Kidney tubule cell (primary cell): Measurements from ENCODE around the gene SLC14A1.

Experiments
- DNase-seq: peaks from one replicate; pipeline ENCODE4 v3.0.0-alpha.2; 2018; ENCODE audit warnings: low spot score

SLC14A1 gene

DNA sequence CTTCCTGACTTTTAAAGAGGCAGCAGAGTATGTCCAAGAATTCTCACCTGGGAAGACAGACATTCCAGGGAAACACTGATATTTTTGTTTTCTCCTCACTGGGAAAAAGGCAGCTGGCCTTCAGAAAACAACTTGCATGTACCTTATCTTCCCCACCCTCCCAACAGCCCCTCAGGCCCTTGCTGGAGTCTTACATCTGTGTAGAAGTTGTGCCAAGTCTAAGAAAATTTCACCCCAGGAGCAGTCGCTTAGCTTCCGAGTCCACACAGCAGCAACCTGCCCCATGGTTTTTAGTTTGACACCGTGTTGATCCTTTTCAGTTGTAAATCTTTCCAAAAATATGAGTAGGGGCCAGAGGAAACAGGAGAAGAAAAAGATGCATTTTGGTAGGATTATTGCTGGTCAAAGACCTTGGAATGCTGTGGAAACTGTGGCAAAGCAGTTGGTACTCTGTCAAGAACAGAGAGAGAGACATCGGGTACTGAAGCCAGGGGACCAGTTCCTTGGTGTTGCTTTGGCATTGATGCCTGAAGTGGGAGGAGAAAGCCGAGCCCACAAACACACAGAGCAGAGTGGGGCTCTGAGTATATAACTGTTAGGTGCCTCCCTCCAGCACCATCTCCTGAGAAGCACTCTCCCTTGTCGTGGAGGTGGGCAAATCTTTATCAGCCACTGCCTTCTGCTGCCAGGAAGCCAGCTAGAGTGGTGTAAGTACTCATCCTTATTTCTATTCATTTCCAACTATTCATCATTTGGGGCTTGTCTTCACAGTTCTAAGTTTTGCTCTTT, at the start of gene SLC14A1:
Gene SLC14A1 (plus strand): TSS at position 615 of the 789 bp plus-strand sequence. CDS start 6,140 bp downstream, outside the sequence.
- no peak for DNase-seq

GRCh38 chr18:45677276-45677807, 46.6 kb upstream of the SLC14A1 start:
- no peak for DNase-seq

- no peak for DNase-seq
These were observed 45.5 kb upstream of the SLC14A1 start for GRCh38 chr18:45678441-45678840.

DNA sequence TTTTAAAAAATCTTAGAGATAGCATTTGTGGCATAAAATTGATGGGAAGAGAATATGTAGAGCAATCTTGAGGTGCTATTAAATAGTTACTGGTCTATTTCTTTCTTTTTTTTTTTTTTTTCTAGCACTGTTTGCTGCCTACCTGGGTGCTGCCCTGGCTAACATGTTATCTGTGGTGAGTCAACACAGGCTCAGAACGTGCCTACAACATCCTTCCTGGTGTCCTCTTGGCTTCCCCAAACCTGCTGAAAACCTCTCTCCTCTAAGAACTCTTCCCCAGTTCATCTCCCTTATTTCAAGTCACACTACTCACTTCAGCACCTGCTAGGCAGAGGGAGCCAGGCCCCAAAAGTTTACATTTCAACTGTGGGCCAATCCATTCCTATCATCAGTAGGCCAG, 45.1 kb upstream of the SLC14A1 start:
- DNase-seq, result no peak

DNA sequence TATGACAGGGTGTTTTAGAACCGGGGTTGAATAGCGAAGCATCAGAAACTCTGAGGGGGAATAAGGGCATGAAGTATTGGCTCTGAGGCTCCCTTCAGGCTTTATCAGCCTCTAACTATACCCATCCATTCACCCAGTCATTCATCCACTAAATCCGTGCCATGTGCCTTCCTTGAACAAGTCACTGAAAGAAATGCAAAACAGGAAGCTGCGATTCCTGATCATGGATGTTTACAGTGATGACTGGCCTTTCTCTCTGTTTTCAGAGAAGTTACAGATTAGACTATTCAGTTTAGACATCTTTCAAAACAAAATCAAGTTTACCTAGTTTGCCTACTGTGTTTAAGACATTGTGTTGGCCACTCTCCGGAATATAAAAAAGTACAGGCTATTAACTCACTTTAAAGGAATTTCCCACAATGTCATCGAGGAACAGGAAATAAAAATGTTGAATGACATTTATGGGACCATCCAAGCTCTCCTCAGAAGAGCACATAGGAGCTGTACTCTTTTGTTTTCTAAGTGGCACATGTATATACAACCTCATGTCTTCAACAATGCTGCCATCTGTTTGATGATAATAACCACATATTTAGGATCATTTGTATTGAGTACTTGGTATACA, 43.8 kb upstream of the SLC14A1 start:
- DNase-seq, result peak; percentile 30

DNA sequence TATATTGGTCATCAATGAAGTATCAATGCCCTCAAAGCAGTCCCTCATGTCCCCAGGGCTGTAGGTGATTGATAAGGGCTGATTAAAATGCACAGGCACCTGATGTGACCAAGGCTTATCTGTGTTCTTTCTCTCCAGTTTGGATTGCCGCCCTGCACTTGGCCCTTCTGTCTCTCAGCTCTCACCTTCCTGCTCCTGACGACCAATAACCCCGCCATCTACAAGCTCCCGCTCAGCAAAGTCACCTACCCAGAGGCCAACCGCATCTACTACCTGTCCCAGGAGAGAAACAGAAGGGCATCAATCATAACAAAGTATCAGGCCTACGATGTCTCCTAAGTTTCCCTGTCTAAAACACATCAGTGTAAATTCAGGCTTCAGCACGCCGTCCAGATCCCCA, 41.8 kb upstream of the SLC14A1 start:
- no peak for DNase-seq

- DNase-seq, result peak; percentile 58
These were observed 39.5 kb upstream of the SLC14A1 start for GRCh38 chr18:45684341-45685115.

- no peak for DNase-seq
These were observed 36.9 kb upstream of the SLC14A1 start for GRCh38 chr18:45686891-45687611.

GRCh38 chr18:45687621-45688020, 36.4 kb upstream of the SLC14A1 start:
- no peak for DNase-seq

DNA sequence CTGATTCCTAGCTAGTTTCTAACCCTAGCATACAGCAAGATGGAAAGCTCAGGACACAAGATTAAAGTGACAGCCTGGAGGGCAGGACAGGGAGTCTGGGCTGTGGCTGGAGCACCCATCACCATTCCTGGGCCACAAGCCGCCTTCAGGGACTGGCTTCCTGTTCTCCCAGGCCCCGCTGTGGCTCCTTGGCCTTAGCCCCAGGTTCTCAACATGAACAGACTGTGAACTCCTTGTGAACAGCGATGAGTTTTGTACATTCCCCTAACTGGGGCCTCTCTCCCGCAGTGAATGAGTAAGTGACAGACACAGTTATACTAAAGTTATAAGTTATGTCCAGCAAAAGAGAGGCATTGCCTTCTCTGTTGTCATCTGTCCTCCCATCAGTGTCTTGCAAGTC, 35.9 kb upstream of the SLC14A1 start:
- no peak for DNase-seq

GRCh38 chr18:45688833-45689232, 35.1 kb upstream of the SLC14A1 start:
- peak; percentile 32 for DNase-seq

DNA sequence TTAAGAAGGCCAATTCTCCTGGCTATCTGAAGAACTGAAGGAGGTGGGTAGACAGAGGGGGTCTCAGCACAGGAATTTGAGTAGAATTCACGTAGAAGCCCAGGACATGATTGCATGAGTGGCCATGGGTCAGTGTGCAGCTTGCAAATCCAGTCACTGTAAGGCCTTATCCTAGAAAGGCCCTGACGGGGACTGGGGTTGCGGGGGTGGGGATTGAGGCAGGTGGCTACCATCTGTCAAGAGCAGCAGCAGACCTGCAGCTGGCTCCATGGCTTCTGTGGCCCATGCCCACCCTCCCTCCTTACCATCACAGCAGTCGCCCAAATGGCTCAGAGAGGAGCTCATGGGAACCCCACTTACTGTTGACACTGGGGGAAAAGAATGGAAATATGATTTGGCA, 34.6 kb upstream of the SLC14A1 start:
- no peak for DNase-seq

- peak; percentile 72 for DNase-seq
These were observed 32.8 kb upstream of the SLC14A1 start for GRCh38 chr18:45690975-45691815.

GRCh38 chr18:45691816-45692179, 32.2 kb upstream of the SLC14A1 start:
- DNase-seq, result no peak

- DNase-seq, result peak; percentile 43
These were observed 21.2 kb upstream of the SLC14A1 start for GRCh38 chr18:45702708-45703265.

- no peak for DNase-seq
These were observed 15.2 kb upstream of the SLC14A1 start for GRCh38 chr18:45708831-45709230.

- no peak for DNase-seq
These were observed 11.9 kb upstream of the SLC14A1 start for GRCh38 chr18:45712061-45712460.

DNA sequence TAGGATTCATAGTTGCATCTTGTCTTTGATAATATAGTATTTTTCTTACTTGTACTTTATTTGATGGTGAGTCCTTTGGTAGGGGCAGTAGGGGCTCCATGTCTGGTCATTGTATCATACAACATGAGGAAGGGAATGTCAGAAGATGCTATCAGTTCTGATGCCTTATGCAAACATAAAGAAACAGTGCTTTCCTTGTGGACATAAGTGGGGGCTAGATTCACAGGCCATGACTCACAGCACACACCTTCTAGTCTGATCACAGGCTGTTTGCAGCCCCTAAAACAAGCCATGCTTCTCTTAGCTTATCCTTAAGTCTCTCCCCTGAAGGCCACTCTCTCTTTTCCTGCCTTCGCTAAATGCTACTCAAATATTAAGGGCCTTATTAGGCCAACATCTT, 10.7 kb upstream of the SLC14A1 start:
- no peak for DNase-seq

- DNase-seq, result no peak
These were observed 8.7 kb upstream of the SLC14A1 start for GRCh38 chr18:45715212-45715780.

GRCh38 chr18:45719106-45719505, 4.9 kb upstream of the SLC14A1 start:
- DNase-seq, result no peak
